ENCODE measurements around the gene GRIN2A.

Gene GRIN2A

DNA sequence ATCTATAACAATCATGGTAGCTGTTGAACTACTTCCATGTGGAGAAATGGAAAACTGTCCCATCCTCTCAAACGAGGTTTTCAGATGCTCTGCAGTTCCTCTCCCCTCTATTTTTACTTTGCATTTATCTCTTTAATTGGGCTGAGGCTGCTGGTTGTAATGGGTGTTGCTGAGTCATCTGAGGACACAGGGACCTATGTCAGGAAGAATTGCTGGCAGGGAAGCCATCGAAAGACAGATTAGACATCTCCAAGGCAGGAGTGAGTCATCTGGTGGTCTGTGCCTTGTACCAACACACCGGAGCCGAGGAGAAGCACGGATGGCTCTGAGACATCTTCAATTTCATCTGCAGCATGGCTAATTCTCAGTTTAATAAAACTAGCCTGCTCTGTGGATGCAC, 394.5 kb downstream of the GRIN2A start:
- Histone ChIP-seq H3K9me3 (ENCODE audit: control insufficient read depth, low read length) (no peaks in the 10 kb centered on the region), H3K36me3 (ENCODE audit: control insufficient read depth, insufficient read depth, low read length) (no peaks in the 10 kb centered on the region), H3K4me1 (ENCODE audit: control insufficient read depth, insufficient read depth, low read length, poor library complexity, severe bottlenecking) (peaks cover 12% of the 10 kb centered on the region), H3K27ac (ENCODE audit: low read depth, low read length, severe bottlenecking) (peak overlapping the region; percentile 68), H3K4me3 (ENCODE audit: extremely low read depth, insufficient read depth, low read length, poor library complexity, severe bottlenecking) (no peak overlapping the region)
- 52 to 55% methylated on average over 4 of the region's 5 CpGs for WGBS, 2 experiments (ENCODE audit: insufficient coverage in 2 of 2)

DNA sequence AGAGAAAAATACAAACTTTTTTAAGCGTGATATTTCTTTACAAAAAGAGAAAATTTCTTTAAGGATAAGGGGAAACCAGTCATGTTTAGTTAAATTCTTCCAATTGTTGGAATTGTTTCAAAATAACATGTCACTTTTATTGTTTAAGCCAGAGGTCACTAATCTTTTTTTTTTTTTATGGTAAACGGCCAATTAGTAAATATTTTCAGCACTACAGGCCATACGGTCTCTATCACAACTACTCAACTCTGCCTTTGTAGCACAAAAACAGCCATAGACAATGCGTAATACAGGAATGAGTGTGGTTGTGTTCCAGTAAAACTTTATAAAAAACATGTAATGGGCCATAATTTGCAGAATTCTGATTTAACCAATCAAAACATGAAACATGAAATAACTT, 401.4 kb downstream of the GRIN2A start:
- H3K4me1 ChIP-seq (ENCODE audit: control insufficient read depth, insufficient read depth, low read length, poor library complexity, severe bottlenecking): no peaks in the 10 kb centered on the region
- no peak overlapping the region for H3K27ac ChIP-seq (ENCODE audit: low read depth, low read length, severe bottlenecking)
- H3K9me3 ChIP-seq (ENCODE audit: control insufficient read depth, low read length): no peaks in the 10 kb centered on the region
- H3K4me3 ChIP-seq (ENCODE audit: extremely low read depth, insufficient read depth, low read length, poor library complexity, severe bottlenecking): no peak overlapping the region
- H3K36me3 ChIP-seq (ENCODE audit: control insufficient read depth, insufficient read depth, low read length): no peaks in the 10 kb centered on the region
- WGBS, 2 experiments (ENCODE audit: insufficient coverage in 2 of 2): no CpG with 5 or more reads among the region's 4 CpGs

DNA sequence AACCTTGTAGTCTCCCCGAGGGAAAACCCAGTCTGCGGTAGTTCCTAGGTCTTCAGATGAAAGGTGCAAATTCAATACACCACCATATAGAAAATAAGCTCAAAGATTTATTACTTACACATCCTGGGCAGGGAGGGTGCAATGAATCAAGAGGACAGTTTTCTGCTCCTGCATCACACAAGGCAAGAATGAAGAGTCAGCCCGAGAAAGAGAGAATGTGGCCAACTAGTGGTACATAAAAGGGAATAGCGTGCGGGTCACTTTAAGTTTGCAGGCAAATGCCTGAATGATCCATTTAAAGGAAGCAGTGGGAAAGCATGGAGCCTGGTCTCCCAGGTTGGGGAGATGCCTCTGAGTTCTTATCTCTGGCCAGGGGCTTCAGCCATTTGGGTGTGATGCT, 403.4 kb downstream of the GRIN2A start:
- Histone ChIP-seq H3K9me3 (ENCODE audit: control insufficient read depth, low read length) (no peaks in the 10 kb centered on the region), H3K27ac (ENCODE audit: low read depth, low read length, severe bottlenecking) (no peak overlapping the region), H3K4me3 (ENCODE audit: extremely low read depth, insufficient read depth, low read length, poor library complexity, severe bottlenecking) (no peak overlapping the region), H3K36me3 (ENCODE audit: control insufficient read depth, insufficient read depth, low read length) (no peaks in the 10 kb centered on the region), H3K4me1 (ENCODE audit: control insufficient read depth, insufficient read depth, low read length, poor library complexity, severe bottlenecking) (no peaks in the 10 kb centered on the region)
- WGBS, 2 experiments (ENCODE audit: insufficient coverage in 2 of 2): 85 to 91% methylated on average over 4 of the region's 5 CpGs

DNA sequence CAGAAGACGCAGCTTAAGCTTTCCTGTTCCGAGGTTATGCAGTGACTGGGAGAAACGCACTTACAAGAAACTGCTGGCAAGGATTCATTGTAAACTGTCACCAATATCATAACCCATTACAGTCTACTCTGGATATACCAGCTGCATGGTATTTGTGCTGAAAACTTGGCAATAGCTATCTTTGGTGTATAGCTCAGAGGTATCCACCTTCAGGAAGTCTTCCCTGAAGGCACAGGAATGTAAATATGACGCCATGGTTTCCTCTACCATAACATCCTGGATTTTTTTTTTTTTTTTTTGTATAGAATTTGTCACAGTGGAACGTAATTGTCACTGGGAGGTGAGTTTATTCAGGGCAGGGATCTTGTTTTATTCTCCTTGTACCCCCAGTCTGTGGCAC, 406.2 kb downstream of the GRIN2A start:
- Histone ChIP-seq H3K27ac (ENCODE audit: low read depth, low read length, severe bottlenecking) (no peak overlapping the region), H3K9me3 (ENCODE audit: control insufficient read depth, low read length) (no peaks in the 10 kb centered on the region), H3K4me3 (ENCODE audit: extremely low read depth, insufficient read depth, low read length, poor library complexity, severe bottlenecking) (no peak overlapping the region), H3K36me3 (ENCODE audit: control insufficient read depth, insufficient read depth, low read length) (no peaks in the 10 kb centered on the region), H3K4me1 (ENCODE audit: control insufficient read depth, insufficient read depth, low read length, poor library complexity, severe bottlenecking) (no peaks in the 10 kb centered on the region)
- WGBS, 2 experiments (ENCODE audit: insufficient coverage in 2 of 2): 86 to 100% methylated on average over 1 to 3 of the region's 5 CpGs

DNA sequence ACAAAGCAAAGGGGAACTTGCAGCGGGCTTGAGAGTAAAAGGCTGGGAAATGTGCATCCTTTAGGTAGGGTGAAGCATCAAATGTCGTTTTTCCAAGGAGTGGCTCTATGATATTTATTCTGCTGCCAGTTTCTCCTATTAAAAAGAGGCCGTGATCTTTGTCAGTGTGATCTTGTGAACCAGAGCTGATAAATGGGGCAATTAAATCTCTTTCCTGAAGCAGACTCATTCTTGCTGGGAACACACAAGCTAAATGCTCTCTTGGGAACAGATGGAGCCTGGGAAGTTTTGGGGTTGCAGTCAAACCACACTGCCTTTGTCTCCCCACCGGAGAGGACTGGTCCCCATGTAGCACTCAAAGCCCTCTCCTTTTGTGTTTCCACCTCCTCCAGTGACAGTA, 408.9 kb downstream of the GRIN2A start:
- H3K27ac ChIP-seq (ENCODE audit: low read depth, low read length, severe bottlenecking): no peak overlapping the region
- WGBS, 2 experiments (ENCODE audit: insufficient coverage in 2 of 2): 85 to 90% methylated on average over 3 to 4 of the region's 4 CpGs

DNA sequence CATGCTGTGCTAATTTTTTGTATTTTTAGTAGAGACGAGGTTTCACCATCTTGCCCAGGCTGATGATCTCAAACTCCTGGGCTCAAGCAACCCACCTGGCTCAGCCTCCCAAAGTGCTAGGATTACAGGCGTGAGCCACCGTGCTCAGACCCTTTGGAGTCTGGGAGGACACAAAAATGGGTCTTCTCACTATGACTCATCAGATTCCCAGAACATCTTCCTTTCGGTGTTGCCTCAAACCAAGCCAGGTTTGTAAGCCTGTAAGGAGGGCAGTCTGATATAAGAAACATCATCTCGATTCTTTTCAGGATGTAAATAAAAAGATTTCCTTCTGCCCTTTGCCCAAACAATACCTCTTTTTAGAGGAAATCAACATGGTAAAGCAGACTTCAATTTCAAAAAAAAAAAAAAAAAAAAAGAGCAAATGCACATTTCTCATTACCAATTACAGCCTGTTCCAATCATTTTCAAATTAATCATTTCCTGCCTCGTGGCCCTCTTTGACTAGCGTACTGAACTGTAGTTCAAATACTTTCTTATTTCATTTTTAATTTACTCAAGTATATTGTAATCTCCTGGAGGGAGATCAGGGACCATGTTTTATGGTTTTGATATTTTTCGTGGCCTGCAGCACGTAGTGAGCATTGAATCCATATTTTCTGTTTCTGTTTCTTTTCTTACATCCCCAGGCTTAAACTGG, 409.6 kb downstream of the GRIN2A start:
- Histone ChIP-seq H3K27ac (ENCODE audit: low read depth, low read length, severe bottlenecking) (no peak overlapping the region), H3K36me3 (ENCODE audit: control insufficient read depth, insufficient read depth, low read length) (no peaks in the 10 kb centered on the region), H3K4me3 (ENCODE audit: extremely low read depth, insufficient read depth, low read length, poor library complexity, severe bottlenecking) (no peak overlapping the region), H3K4me1 (ENCODE audit: control insufficient read depth, insufficient read depth, low read length, poor library complexity, severe bottlenecking) (no peaks in the 10 kb centered on the region), H3K9me3 (ENCODE audit: control insufficient read depth, low read length) (no peaks in the 10 kb centered on the region)
- WGBS, 2 experiments (ENCODE audit: insufficient coverage in 2 of 2): 89 to 92% methylated on average over 3 to 5 of the region's 9 CpGs

More for the DNA sequence above, 408.9 kb downstream of the GRIN2A start:
- no peaks in the 10 kb centered on the region for H3K4me1 ChIP-seq (ENCODE audit: control insufficient read depth, insufficient read depth, low read length, poor library complexity, severe bottlenecking)
- H3K36me3 ChIP-seq (ENCODE audit: control insufficient read depth, insufficient read depth, low read length): no peaks in the 10 kb centered on the region
- H3K4me3 ChIP-seq (ENCODE audit: extremely low read depth, insufficient read depth, low read length, poor library complexity, severe bottlenecking): no peak overlapping the region
- no peaks in the 10 kb centered on the region for H3K9me3 ChIP-seq (ENCODE audit: control insufficient read depth, low read length)

DNA sequence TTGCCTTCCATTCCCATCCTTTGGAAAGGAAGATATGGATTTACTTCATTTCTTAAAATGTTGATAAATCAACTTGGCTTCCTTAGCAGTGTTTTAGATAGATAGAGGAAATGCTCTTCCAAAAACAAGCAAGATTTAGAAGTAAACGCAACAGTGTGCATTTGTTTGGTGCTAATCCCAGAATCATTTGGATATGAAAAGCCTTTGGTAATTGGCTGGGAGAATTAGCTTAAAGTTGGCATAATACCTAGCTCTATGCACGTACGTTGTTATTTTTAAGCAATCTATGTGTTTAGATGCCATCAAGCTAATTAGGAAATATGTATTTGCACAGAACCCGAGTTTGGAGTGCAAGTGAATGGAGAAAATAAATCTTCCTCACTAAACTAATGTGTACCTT, 415.3 kb downstream of the GRIN2A start:
- Histone ChIP-seq H3K27ac (ENCODE audit: low read depth, low read length, severe bottlenecking) (no peak overlapping the region), H3K36me3 (ENCODE audit: control insufficient read depth, insufficient read depth, low read length) (peaks cover 7% of the 10 kb centered on the region)
- WGBS, 2 experiments (ENCODE audit: insufficient coverage in 2 of 2): 96 to 100% methylated on average over 1 to 2 of the region's 4 CpGs

DNA sequence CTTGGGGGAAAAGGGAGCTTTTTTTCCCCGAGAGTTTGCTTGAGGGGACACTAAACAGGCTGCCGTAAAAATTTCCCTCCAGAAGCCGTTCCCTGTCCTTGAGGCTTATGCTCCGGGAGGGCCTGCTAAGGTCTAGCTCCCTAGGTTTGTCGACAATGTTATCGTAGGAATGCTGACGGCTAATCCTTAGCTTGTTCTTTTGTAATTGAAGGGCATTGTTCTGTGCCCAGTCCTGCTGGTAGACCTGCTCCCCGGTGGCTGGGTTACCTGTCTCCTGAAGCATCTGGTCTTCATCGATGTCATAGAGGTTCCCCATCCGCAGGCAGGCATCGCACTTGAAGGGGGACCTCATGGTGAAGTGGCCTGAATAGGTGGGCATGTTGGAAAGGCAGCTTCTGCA, 418.7 kb downstream of the GRIN2A start:
- WGBS, 2 experiments (ENCODE audit: insufficient coverage in 2 of 2): 85 to 96% methylated on average over 9 to 10 of the region's 11 CpGs
- Histone ChIP-seq H3K27ac (ENCODE audit: low read depth, low read length, severe bottlenecking) (no peak overlapping the region), H3K9me3 (ENCODE audit: control insufficient read depth, low read length) (no peaks in the 10 kb centered on the region), H3K4me3 (ENCODE audit: extremely low read depth, insufficient read depth, low read length, poor library complexity, severe bottlenecking) (no peak overlapping the region), H3K4me1 (ENCODE audit: control insufficient read depth, insufficient read depth, low read length, poor library complexity, severe bottlenecking) (peaks cover 6% of the 10 kb centered on the region), H3K36me3 (ENCODE audit: control insufficient read depth, insufficient read depth, low read length) (peaks cover 7% of the 10 kb centered on the region)

More for the DNA sequence above, 415.3 kb downstream of the GRIN2A start:
- Histone ChIP-seq H3K4me3 (ENCODE audit: extremely low read depth, insufficient read depth, low read length, poor library complexity, severe bottlenecking) (no peak overlapping the region), H3K9me3 (ENCODE audit: control insufficient read depth, low read length) (no peaks in the 10 kb centered on the region), H3K4me1 (ENCODE audit: control insufficient read depth, insufficient read depth, low read length, poor library complexity, severe bottlenecking) (peaks cover 3% of the 10 kb centered on the region)

DNA sequence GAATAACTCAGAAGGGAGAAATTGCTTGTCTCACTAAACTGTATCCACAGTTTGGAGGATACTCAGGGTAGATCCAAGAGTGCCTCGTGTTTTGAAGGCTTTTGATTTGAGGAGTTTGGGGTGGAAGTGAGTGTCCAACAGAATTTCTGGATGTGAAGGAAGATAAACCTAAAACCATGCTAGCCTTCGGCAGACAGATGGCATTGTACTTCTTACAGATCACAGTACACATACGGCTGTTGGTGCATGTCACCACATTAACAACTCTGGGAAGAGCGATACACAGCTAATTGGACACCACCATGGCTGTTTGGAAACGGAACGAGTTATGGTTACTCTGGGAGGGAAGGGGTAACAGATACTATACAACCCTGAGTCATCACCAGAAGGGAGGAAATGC, 420.4 kb downstream of the GRIN2A start:
- Histone ChIP-seq H3K9me3 (ENCODE audit: control insufficient read depth, low read length) (no peaks in the 10 kb centered on the region), H3K27ac (ENCODE audit: low read depth, low read length, severe bottlenecking) (no peak overlapping the region), H3K4me1 (ENCODE audit: control insufficient read depth, insufficient read depth, low read length, poor library complexity, severe bottlenecking) (peaks cover 6% of the 10 kb centered on the region), H3K36me3 (ENCODE audit: control insufficient read depth, insufficient read depth, low read length) (peaks cover 7% of the 10 kb centered on the region), H3K4me3 (ENCODE audit: extremely low read depth, insufficient read depth, low read length, poor library complexity, severe bottlenecking) (no peak overlapping the region)
- WGBS, 2 experiments (ENCODE audit: insufficient coverage in 2 of 2): 94 to 97% methylated on average over 3 to 6 of the region's 6 CpGs

DNA sequence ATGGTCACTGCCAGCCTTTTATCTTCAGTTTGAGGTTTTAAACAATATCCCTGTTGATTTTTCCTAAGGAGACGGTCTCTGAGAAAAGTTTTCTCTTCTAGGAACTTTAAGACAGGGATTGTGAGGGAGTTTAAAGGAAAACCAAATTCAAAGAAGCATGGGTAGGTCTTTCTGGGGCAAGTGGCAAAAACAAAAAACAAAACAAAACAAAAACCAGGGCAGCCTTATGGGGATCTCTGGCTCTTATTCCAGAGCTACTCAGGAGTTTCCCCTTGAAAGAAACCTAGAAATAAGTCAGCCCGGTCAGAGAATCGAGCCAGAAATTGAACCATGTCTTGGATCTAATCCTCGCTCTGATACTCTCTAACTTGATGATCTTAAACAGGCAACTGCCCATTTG, 424.5 kb downstream of the GRIN2A start:
- 91 to 96% methylated on average over 3 of the region's 4 CpGs for WGBS, 2 experiments (ENCODE audit: insufficient coverage in 2 of 2)
- peaks cover 16% of the 10 kb centered on the region for H3K4me1 ChIP-seq (ENCODE audit: control insufficient read depth, insufficient read depth, low read length, poor library complexity, severe bottlenecking)
- H3K27ac ChIP-seq (ENCODE audit: low read depth, low read length, severe bottlenecking): no peak overlapping the region
- peaks cover 4% of the 10 kb centered on the region for H3K9me3 ChIP-seq (ENCODE audit: control insufficient read depth, low read length)
- H3K4me3 ChIP-seq (ENCODE audit: extremely low read depth, insufficient read depth, low read length, poor library complexity, severe bottlenecking): no peak overlapping the region
- no peaks in the 10 kb centered on the region for H3K36me3 ChIP-seq (ENCODE audit: control insufficient read depth, insufficient read depth, low read length)

DNA sequence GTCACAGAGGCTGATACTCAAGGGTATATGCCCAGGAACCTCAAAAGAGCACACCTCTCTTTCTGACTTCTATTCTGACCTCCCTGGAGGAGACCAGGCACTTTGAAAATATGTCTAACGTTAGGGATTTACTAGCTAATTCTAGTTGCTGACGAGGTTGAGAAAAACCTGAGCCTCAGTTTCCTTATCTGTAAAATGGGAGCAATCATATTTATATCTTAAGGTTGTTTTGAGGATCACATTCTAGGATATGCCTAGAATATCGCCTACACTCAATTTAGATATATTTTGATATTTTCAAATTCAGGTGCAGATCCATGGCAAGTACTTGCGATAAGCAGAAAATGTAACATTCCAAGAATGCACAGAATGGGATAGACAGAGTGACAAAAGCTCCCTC, 425.8 kb downstream of the GRIN2A start:
- Histone ChIP-seq H3K9me3 (ENCODE audit: control insufficient read depth, low read length) (peaks cover 4% of the 10 kb centered on the region), H3K4me1 (ENCODE audit: control insufficient read depth, insufficient read depth, low read length, poor library complexity, severe bottlenecking) (peaks cover 11% of the 10 kb centered on the region), H3K36me3 (ENCODE audit: control insufficient read depth, insufficient read depth, low read length) (no peaks in the 10 kb centered on the region), H3K4me3 (ENCODE audit: extremely low read depth, insufficient read depth, low read length, poor library complexity, severe bottlenecking) (no peak overlapping the region), H3K27ac (ENCODE audit: low read depth, low read length, severe bottlenecking) (no peak overlapping the region)
- WGBS, 2 experiments (ENCODE audit: insufficient coverage in 2 of 2): 100% methylated on average over 2 of the region's 4 CpGs; no CpG with 5 or more reads in 1 of the 2 experiments
